ENCODE results near the gene NUDT19.

DNA sequence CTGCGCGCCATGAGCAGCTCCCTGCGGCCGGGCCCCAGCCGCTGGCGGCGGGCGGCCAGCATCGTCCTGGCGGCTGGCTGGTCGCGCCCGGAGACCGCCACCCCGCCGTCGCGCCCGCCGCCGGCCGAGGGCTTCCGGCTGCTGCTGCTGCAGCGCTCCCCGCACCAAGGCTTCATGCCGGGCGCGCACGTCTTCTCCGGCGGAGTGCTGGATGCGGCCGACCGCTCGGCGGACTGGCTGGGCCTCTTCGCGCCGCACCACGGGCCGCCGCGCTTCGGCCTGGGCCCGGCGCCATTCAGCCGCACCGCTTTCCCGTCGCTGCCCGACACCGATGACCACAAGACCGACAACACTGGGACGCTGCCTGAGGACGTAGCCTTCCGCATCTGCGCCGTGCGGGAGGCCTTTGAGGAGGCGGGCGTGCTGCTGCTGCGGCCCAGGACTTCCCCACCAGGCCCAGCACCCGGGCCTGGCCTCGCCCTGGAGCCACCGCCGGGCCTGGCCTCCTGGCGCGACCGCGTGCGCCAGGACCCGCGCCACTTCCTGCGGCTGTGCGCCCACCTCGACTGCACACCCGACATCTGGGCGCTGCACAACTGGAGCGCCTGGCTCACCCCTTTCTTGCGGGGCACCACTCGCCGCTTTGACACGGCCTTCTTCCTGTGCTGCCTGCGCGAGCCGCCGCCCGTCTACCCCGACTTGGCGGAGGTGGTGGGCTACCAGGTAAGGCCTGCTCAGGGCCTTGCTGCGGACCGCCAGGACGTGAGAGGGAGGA, 518 bp downstream of the NUDT19 start:
- peak; percentile 31 for TF ChIP-seq POLR2A (IDR thresholded peaks at IDR 0.05)
- TF ChIP-seq, protein P1, sequence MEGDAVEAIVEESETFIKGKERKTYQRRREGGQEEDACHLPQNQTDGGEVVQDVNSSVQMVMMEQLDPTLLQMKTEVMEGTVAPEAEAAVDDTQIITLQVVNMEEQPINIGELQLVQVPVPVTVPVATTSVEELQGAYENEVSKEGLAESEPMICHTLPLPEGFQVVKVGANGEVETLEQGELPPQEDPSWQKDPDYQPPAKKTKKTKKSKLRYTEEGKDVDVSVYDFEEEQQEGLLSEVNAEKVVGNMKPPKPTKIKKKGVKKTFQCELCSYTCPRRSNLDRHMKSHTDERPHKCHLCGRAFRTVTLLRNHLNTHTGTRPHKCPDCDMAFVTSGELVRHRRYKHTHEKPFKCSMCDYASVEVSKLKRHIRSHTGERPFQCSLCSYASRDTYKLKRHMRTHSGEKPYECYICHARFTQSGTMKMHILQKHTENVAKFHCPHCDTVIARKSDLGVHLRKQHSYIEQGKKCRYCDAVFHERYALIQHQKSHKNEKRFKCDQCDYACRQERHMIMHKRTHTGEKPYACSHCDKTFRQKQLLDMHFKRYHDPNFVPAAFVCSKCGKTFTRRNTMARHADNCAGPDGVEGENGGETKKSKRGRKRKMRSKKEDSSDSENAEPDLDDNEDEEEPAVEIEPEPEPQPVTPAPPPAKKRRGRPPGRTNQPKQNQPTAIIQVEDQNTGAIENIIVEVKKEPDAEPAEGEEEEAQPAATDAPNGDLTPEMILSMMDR (IDR thresholded peaks at IDR 0.05), result no peak
